Spleen (tissue), 10 donors: Measurements from ENCODE around the gene B3GALNT1. TPM values are rescaled to one million over a fixed set of nuclear protein-coding genes. Genes with fewer than 3 reads are reported as not detected.

Experiments
- polyA plus RNA-seq, 3 donors: library from polyadenylated mRNA; stranded (reverse); fragments of 200-250 nt; gene quantifications; one replicate each; pipeline ENCODE4 v1.2.1, GENCODE V29; 2013
- total RNA-seq, 7 donors: library from RNA; depleted of rRNA in 3 of 7; stranded (reverse); fragments of >200 nt in 3 of 7; fragmentation: NEBNext Ultra II Directional in 4 of 7; extraction: Animal tissue kit (Norgen Biotek cat#: 25700) in 4 of 7; gene quantifications; one replicate each; pipeline versions ENCODE4 v1.1.0 to v1.2.1, GENCODE V29; 2016 to 2021
- donor health status: healthy with polysubstance abuse.
- donor health status: DM: no; HTN: no; CAD: no; lungs with moderate emphysema.
- donor health status: DM: no; HTN: no; CAD: no.
- donor health status: Bipolar disorder and iron deficiency.
- donor health status: healthy.
- donor health status: DM: no; HTN: no; CAD: no.
- donor health status: DM: yes; HTN: yes; CAD: no.

B3GALNT1 gene
- total and polyA plus RNA-seq, 10 donors, result 2.4 to 10.9 (median 8.2) TPM

Other genes starting within 250 kb of the B3GALNT1 start
- gene NMD3, start 116.0 kb upstream of the B3GALNT1 start, total RNA-seq, result 10 to 100 TPM; 26.8 to 46.6 (median 38.7) TPM
- gene NMD3, start 116.0 kb upstream of the B3GALNT1 start, polyA plus RNA-seq, result 10 to 100 TPM; 13.3 to 21.8 (median 17.1) TPM